Natural killer cell (primary cell): Measurements from ENCODE around the gene VSTM2B. TPM values are rescaled to one million over a fixed set of nuclear protein-coding genes. Genes with fewer than 3 reads are reported as not detected.

Source experiments
- ATAC-seq, 3 donors: fragments of 150-1000 bp in 2 of 3; fragments of 200-7000 bp in 1 of 3; cut with Tn5 transposase; 1 replicate in 1 of 3; 2 replicates in 2 of 3; pipeline ENCODE4 v1.10.0; 2021; ENCODE audit warnings: mild to moderate bottlenecking in 2 of 3, moderate library complexity in 2 of 3
- DNase-seq, 2 donors: peaks; one replicate each; pipeline versions ENCODE4 v3.0.0 to v3.0.0-alpha.2; 2013 to 2021; ENCODE audit warnings: mixed read lengths in 1 of 2
- H3K27ac ChIP-seq: one replicate; pipeline ENCODE4 v1.5.1; 2013; ENCODE audit warnings: mild to moderate bottlenecking, low read length
- H3K27me3 ChIP-seq: one replicate; pipeline ENCODE4 v1.6.1; 2013; ENCODE audit warnings: low read length; ENCODE audit not compliant: control insufficient read depth, insufficient read depth
- H3K36me3 ChIP-seq: one replicate; pipeline ENCODE4 v1.6.1; 2013; ENCODE audit warnings: low read length; ENCODE audit not compliant: control insufficient read depth, insufficient read depth
- H3K4me1 ChIP-seq: one replicate; pipeline ENCODE4 v1.6.1; 2013; ENCODE audit warnings: low read length; ENCODE audit not compliant: control insufficient read depth, insufficient read depth
- H3K4me3 ChIP-seq: one replicate; pipeline ENCODE4 v1.5.1; 2013; ENCODE audit warnings: low read length
- H3K9me3 ChIP-seq: one replicate; pipeline ENCODE4 v1.6.1; 2013; ENCODE audit warnings: low read length; ENCODE audit not compliant: control insufficient read depth, insufficient read depth
- H3K27ac Mint-ChIP-seq, 2 donors: one replicate each; pipeline ENCODE4 v1.8.0; 2022; ENCODE audit warnings: mild to moderate bottlenecking in 2 of 2, mixed read lengths in 2 of 2, moderate library complexity in 1 of 2
- H3K27me3 Mint-ChIP-seq, 2 donors: one replicate each; pipeline ENCODE4 v1.8.0; 2022; ENCODE audit warnings: low read depth in 2 of 2, mixed read lengths in 2 of 2
- H3K36me3 Mint-ChIP-seq: one replicate; pipeline ENCODE4 v1.8.0; 2022; ENCODE audit warnings: mixed read lengths
- H3K4me1 Mint-ChIP-seq, 2 donors: one replicate each; pipeline ENCODE4 v1.8.0; 2022; ENCODE audit warnings: mixed read lengths in 2 of 2
- H3K4me3 Mint-ChIP-seq: one replicate; pipeline ENCODE4 v1.8.0; 2022; ENCODE audit warnings: mild to moderate bottlenecking, moderate library complexity, mixed read lengths
- H3K9me3 Mint-ChIP-seq, 2 donors: one replicate each; pipeline ENCODE4 v1.8.0; 2022; ENCODE audit warnings: mixed read lengths in 2 of 2
- WGBS: methylation state at CpG from one replicate; pipeline ENCODE4 v1.1.7; 2013; ENCODE audit warnings: missing lambda C conversion rate; ENCODE audit not compliant: insufficient coverage; 5-methylcytosine and 5-hydroxymethylcytosine counted together
- intact Hi-C: fragments of 100-400 bp; cut with micrococcal nuclease; formaldehyde crosslinking; loops from one replicate; pipeline ENCODE4 v1.14.2; 2022
- total RNA-seq, 4 donors: library from RNA; stranded (reverse); fragments of 120-200 nt in 1 of 4; gene quantifications; one replicate each; pipeline versions ENCODE4 v1.2.3 to v1.2.4, GENCODE V29; 2013 to 2022
- TF ChIP-seq, protein P1 (sequence below): fragments of 200-600 bp; IDR thresholded peaks from one replicate; pipeline ENCODE4 v1.8.0; 2022; ENCODE audit warnings: antibody characterized with exemption

VSTM2B gene
- total RNA-seq, 3 donors from 2014 or later (not counting 1 experiment from before 2014, with no cell fraction given), result not detected

DNA sequence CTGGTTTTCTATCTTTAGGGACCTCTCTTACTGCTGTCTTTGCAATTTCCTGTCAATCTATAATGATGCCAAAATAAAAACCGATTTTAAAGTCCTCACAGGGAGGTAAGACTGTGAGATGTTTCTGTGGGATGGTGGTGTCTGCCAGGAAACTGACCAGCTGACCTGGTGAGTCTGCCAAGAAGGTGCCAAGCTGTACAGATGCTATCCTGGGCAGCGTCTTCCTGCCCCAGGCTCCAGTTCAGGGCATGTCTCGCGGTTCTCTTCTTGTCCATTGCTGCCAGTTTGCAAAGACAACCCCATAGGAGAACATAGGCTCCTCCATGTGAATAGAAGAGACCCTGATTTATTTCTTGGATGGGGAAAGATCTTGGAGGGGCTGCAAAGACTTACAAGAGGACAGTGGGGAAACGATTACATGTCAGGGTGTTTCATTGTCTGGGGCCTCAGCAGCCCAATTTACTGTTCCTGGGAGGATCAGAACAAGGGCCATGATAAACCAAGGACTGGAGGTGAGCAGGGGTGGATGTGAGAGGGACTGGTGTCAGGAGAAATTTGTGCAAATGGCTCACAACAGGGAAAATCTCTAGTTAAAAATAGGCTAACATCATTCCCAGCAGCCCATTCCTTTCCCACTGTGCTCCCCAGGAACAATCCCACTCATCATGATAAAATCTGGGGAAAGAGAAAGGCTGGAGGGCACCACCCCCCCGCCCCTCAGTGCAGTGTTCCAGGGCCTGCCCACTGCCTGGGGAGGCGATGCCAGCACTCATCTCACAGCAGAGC, 42.7 kb upstream of the VSTM2B start:
- no peaks in the 10 kb centered on the region for H3K4me1 Mint-ChIP-seq
- H3K27me3 Mint-ChIP-seq, result no peaks in the 10 kb centered on the region
- Histone ChIP-seq H3K9me3 (peaks cover 17% of the 10 kb centered on the region), H3K4me1 (no peaks in the 10 kb centered on the region), H3K4me3 (no peak overlapping the region), H3K27ac (no peak overlapping the region), H3K36me3 (no peaks in the 10 kb centered on the region), H3K27me3 (no peaks in the 10 kb centered on the region)
- ATAC-seq (no peak), DNase-seq (no peak)
- 72% methylated on average over 7 of the region's 7 CpGs for WGBS
- H3K9me3 Mint-ChIP-seq, result no peaks in the 10 kb centered on the region
- H3K27ac Mint-ChIP-seq, result no peak overlapping the region
- no peaks in the 10 kb centered on the region for H3K36me3 Mint-ChIP-seq
- TF ChIP-seq, protein P1, sequence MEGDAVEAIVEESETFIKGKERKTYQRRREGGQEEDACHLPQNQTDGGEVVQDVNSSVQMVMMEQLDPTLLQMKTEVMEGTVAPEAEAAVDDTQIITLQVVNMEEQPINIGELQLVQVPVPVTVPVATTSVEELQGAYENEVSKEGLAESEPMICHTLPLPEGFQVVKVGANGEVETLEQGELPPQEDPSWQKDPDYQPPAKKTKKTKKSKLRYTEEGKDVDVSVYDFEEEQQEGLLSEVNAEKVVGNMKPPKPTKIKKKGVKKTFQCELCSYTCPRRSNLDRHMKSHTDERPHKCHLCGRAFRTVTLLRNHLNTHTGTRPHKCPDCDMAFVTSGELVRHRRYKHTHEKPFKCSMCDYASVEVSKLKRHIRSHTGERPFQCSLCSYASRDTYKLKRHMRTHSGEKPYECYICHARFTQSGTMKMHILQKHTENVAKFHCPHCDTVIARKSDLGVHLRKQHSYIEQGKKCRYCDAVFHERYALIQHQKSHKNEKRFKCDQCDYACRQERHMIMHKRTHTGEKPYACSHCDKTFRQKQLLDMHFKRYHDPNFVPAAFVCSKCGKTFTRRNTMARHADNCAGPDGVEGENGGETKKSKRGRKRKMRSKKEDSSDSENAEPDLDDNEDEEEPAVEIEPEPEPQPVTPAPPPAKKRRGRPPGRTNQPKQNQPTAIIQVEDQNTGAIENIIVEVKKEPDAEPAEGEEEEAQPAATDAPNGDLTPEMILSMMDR, result no peak
- intact Hi-C loops, result no loop called here
- no peak overlapping the region for H3K4me3 Mint-ChIP-seq

DNA sequence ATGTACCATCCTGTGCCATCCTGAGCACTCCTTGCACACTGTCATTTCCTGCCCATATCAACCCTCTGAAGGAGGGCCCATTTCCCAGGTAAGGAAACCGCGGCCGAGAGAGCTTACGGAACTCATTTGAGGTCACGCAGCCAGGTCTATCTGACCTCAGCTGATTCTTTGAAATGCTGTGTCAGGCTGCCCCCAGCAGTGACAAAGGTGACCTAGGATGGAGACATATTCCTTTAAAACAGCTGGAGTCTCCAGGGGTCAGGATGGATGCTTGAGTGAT, 42.2 kb upstream of the VSTM2B start:
- H3K9me3 ChIP-seq, result peaks cover 17% of the 10 kb centered on the region
- H3K27me3 ChIP-seq, result no peaks in the 10 kb centered on the region
- DNase-seq, result no peak
- H3K27ac Mint-ChIP-seq, result no peak overlapping the region
- WGBS, result 95% methylated on average over 5 of the region's 5 CpGs
- H3K27me3 Mint-ChIP-seq, result no peaks in the 10 kb centered on the region
- H3K4me1 ChIP-seq, result no peaks in the 10 kb centered on the region
- H3K27ac ChIP-seq, result no peak overlapping the region
- no peak overlapping the region for H3K4me3 ChIP-seq
- ATAC-seq, result no peak
- no peaks in the 10 kb centered on the region for H3K36me3 ChIP-seq
- no peaks in the 10 kb centered on the region for H3K9me3 Mint-ChIP-seq
- no peaks in the 10 kb centered on the region for H3K4me1 Mint-ChIP-seq
- H3K4me3 Mint-ChIP-seq, result no peak overlapping the region
- no peaks in the 10 kb centered on the region for H3K36me3 Mint-ChIP-seq
- TF ChIP-seq, protein P1, result no peak
- intact Hi-C loops, result no loop called here

DNA sequence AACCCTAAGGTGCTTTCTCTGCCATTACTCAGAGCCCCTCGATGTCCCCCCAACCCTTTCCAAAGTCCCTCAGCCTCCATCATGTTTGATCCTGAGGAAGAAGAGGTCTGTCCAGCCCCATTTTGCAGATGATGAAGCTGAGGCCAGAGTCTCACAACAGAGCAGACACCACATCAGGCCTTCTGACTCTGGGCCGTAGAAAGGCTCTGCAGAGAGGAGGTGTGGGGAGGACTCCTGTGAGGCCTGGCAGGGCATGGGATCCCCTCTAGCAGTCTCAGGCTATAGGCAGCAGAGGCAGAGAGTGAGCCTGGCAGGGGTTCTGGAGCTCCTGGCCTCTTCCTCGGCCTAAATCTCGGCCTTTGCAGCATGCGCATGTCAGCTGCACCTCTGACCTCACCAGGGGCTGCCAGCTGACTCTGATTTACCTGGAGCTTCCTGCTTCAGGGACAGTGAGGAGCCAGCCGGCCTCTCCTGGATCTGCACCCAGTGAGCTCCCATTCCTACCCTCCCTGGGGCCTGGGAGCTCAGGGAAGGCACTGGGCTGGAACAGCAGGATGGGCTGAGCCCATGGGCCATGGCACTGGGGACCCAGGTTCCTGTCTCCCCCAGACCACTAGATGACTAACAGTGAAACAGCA, 41.7 kb upstream of the VSTM2B start:
- Mint-ChIP-seq H3K4me3 (no peak overlapping the region), H3K27me3 (no peaks in the 10 kb centered on the region), H3K4me1 (no peaks in the 10 kb centered on the region), H3K27ac (no peak overlapping the region), H3K9me3 (no peaks in the 10 kb centered on the region), H3K36me3 (no peaks in the 10 kb centered on the region)
- no peak overlapping the region for H3K27ac ChIP-seq
- H3K9me3 ChIP-seq, result peaks cover 17% of the 10 kb centered on the region
- TF ChIP-seq, protein P1, result no peak
- WGBS, result 64% methylated on average over 6 of the region's 6 CpGs
- intact Hi-C loops, result no loop called here
- no peaks in the 10 kb centered on the region for H3K36me3 ChIP-seq
- DNase-seq, result no peak
- ATAC-seq, result no peak
- H3K4me1 ChIP-seq, result no peaks in the 10 kb centered on the region
- H3K4me3 ChIP-seq, result no peak overlapping the region
- H3K27me3 ChIP-seq, result no peaks in the 10 kb centered on the region
